ENCODE data around the gene FOXR1. TPM values are rescaled to one million over a fixed set of nuclear protein-coding genes. Genes with fewer than 3 reads are reported as not detected.
A peak's percentile ranks its signal among the peaks of the same experiment; 100 is the strongest.

FOXR1 gene
- total and polyA plus RNA-seq, 10 donors: not detected

DNA sequence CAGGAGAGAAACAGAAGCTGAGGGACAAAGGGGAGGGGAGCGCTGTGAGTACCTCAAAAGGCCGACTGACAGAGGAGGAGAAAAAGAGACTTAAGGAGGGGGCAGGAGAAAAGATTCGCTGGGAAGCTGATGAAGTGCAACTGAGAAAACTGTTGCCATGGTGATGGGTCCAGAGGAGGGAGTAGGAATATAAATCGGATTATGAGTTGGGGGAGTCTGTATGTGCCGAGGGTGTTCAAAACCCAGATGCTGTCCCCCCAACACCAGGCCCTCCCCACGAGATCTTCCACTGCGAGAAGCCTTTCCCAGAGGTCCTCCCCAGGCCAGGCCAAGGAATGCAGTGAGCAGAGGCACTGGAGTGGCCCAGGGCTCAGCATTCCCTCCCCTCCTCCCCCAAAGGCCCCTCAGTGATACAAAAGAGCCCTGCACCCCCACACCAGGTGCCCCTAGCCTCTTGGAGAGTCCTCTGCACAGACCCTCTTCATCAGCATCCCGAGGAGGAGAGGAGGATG is 32.1 kb upstream of the FOXR1 start:
- WGBS, 5 donors: 76 to 84% (median 81%) methylated on average over 8 of the region's 8 CpGs
- Histone ChIP-seq H3K36me3 (no peaks in the 10 kb centered on the region), H3K27ac (no peak overlapping the region), H3K27me3 (replicated peaks in 1 of 7) (no peaks in the 10 kb centered on the region), H3K9me3 (no peaks in the 10 kb centered on the region), H3K4me3 (no peak overlapping the region), H3K4me1 (peaks cover 9 to 32% (median 12%) of the 10 kb centered on the region in 6 donors)
- no peak for DNase-seq
- TF ChIP-seq POLR2AphosphoS5 (IDR thresholded peaks at IDR 0.05) (no peak), POLR2A (IDR thresholded peaks at IDR 0.05) (no peak)
- TF ChIP-seq, protein P1, sequence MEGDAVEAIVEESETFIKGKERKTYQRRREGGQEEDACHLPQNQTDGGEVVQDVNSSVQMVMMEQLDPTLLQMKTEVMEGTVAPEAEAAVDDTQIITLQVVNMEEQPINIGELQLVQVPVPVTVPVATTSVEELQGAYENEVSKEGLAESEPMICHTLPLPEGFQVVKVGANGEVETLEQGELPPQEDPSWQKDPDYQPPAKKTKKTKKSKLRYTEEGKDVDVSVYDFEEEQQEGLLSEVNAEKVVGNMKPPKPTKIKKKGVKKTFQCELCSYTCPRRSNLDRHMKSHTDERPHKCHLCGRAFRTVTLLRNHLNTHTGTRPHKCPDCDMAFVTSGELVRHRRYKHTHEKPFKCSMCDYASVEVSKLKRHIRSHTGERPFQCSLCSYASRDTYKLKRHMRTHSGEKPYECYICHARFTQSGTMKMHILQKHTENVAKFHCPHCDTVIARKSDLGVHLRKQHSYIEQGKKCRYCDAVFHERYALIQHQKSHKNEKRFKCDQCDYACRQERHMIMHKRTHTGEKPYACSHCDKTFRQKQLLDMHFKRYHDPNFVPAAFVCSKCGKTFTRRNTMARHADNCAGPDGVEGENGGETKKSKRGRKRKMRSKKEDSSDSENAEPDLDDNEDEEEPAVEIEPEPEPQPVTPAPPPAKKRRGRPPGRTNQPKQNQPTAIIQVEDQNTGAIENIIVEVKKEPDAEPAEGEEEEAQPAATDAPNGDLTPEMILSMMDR (IDR thresholded peaks at IDR 0.05 in 8 of 11, conservative IDR thresholded peaks at IDR 0.05 in 3 of 11): no peak
- intact Hi-C loops (cut with DNase I; ENCODE audit: low total_unique reads): no loop called here

DNA sequence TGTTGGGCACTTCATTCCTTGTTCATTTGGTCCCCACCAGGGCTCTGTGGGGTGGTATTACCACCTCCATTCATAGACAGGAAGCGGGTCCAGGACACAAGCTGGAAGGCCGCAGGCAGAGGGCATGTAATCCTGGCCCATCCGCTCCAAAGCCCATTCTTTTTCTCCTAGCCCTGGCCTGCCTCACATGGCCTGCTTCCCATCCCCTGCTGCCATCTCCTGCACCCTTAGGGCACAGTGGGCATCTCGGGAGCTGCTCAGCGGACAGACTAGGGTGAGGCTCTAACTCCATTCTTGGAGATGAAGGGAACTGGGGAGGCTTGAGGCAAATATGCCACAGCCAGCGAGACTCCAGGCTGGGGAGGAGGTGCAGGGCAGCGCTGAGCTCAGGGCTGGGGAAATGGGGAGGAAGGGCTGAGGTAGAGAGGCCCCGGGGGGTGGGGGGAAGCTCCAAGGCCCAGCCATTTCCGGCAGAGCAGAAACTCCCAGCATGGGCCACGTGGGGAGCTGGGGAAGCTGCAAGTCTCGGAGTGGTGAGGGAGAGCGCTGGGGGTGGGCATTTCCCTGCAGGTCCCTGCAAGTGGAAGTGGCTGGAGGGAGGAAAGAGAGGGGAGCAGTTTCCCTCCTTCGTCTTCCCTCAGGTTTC is 31.5 kb upstream of the FOXR1 start:
- no peaks in the 10 kb centered on the region for H3K9me3 ChIP-seq
- peak in 2 of 3 donors; percentile 22 to 39 for TF ChIP-seq POLR2AphosphoS5 (IDR thresholded peaks at IDR 0.05)
- TF ChIP-seq POLR2A (IDR thresholded peaks at IDR 0.05): no peak
- DNase-seq: peak; percentile 84
- H3K27me3 ChIP-seq (replicated peaks in 1 of 7): no peaks in the 10 kb centered on the region
- H3K36me3 ChIP-seq: no peaks in the 10 kb centered on the region
- 25 to 36% (median 28%) methylated on average over 10 to 13 of the region's 13 CpGs for WGBS, 5 donors
- H3K4me3 ChIP-seq: no peak overlapping the region
- intact Hi-C loops (cut with DNase I; ENCODE audit: low total_unique reads): loop anchor here (5.0 kb wide), 1 partner anchor 253 kb away; no protein-coding TSS in a partner anchor
- H3K27ac ChIP-seq: no peak overlapping the region
- H3K4me1 ChIP-seq: peaks cover 9 to 26% (median 12%) of the 10 kb centered on the region in 6 donors

DNA sequence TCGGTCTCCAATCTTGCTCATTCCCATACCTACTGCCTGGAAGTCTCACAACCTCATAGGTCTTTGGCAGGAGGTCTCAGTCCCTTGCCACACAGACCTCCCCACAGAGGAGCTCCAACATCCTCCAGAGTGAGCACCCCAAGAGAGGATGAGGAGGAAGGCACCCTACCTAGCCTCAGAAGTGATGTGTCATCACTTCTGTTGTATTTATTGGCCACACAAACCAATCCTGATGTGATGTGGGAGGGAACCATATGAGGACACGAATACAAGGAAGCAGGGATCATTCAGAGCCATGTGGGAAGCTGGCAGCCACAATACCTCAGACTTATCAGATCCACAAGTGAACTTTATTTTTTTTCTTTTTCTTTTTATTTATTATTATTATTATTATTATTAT is 24.5 kb upstream of the FOXR1 start:
- no peak for DNase-seq
- TF ChIP-seq POLR2AphosphoS5 (IDR thresholded peaks at IDR 0.05) (no peak), POLR2A (IDR thresholded peaks at IDR 0.05) (no peak)
- TF ChIP-seq, protein P1 (IDR thresholded peaks at IDR 0.05 in 8 of 11, conservative IDR thresholded peaks at IDR 0.05 in 3 of 11): no peak
- Histone ChIP-seq H3K27me3 (replicated peaks in 1 of 7) (peaks cover 0 to 11% (median 0%) of the 10 kb centered on the region in 7 donors), H3K4me3 (no peak overlapping the region), H3K4me1 (no peaks in the 10 kb centered on the region), H3K27ac (no peak overlapping the region), H3K9me3 (no peaks in the 10 kb centered on the region), H3K36me3 (no peaks in the 10 kb centered on the region)
- WGBS, 5 donors: 26 to 39% (median 38%) methylated on average over 2 of the region's 2 CpGs
- intact Hi-C loops (cut with DNase I; ENCODE audit: low total_unique reads): no loop called here

DNA sequence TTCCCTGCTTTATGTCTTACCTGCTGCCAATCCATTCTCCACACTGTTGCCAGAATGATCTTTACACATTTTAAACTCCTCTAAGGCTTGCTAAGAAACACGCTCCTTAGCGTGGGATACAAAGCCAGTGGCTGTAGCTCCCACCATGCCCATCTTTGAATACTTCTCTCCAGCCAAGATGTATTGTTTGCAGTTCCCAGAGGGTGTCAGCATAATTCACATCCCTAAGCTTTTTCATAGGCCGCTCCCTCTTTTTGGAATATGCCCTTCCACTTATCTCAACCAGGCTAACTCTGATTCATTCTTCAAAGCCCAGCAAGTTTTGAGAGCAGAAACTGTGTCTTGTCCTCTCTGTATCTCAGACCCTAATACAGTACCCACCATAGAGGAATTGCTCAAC is 23.6 kb upstream of the FOXR1 start:
- no peak overlapping the region for H3K4me3 ChIP-seq

More for the DNA sequence above, 23.6 kb upstream of the FOXR1 start:
- Histone ChIP-seq H3K9me3 (no peaks in the 10 kb centered on the region), H3K4me1 (no peaks in the 10 kb centered on the region), H3K27ac (no peak overlapping the region), H3K36me3 (no peaks in the 10 kb centered on the region), H3K27me3 (replicated peaks in 1 of 7) (peaks cover 0 to 20% (median 0%) of the 10 kb centered on the region in 7 donors)
- intact Hi-C loops (cut with DNase I; ENCODE audit: low total_unique reads): no loop called here
- WGBS, 5 donors: 78 to 93% (median 87%) methylated on average over 3 of the region's 3 CpGs
- TF ChIP-seq POLR2A (IDR thresholded peaks at IDR 0.05): no peak
- TF ChIP-seq POLR2AphosphoS5 (IDR thresholded peaks at IDR 0.05): no peak
- TF ChIP-seq, protein P1 (IDR thresholded peaks at IDR 0.05 in 8 of 11, conservative IDR thresholded peaks at IDR 0.05 in 3 of 11): no peak
- no peak for DNase-seq
